ENCODE measurements around the gene TBC1D7. TPM values are rescaled to one million over a fixed set of nuclear protein-coding genes. Genes with fewer than 3 reads are reported as not detected.
"Not testable (repeated sequence)": the region's sequence is repeated elsewhere in the genome, so short reads cannot be mapped to it uniquely, and the experiment has no call there.

TBC1D7 gene
- total RNA-seq, 1 experiment from 2014 or later, result 29.2 TPM

GRCh38 chr6:13331516-13332348, 3.4 kb upstream of the TBC1D7 start:
- H4K20me1 ChIP-seq (ENCODE audit: insufficient read depth), result no peaks in the 10 kb centered on the region
- ChIA-PET CTCF (interaction anchor here (0.6 kb wide), 1 partner anchor 117 kb away, joined by 3 read pairs; no protein-coding TSS in a partner anchor), POLR2A (ENCODE audit: unreplicated experiment) (no interaction called here)
- H3F3A ChIP-seq (ENCODE audit: insufficient read depth, low read depth), result peaks cover 8% of the 10 kb centered on the region
- no TSS peak for BruUV-seq (replicated peaks)
- H3K4me1 ChIP-seq (replicated peaks; ENCODE audit: insufficient read depth), result peaks cover 13% of the 10 kb centered on the region
- no peak overlapping the region for H3K4me2 ChIP-seq
- TF ChIP-seq EZH2 (IDR thresholded peaks at IDR 0.05; ENCODE audit: low read depth) (no peak), CTCF (conservative IDR thresholded peaks at IDR 0.05) (peak; percentile 84)
- no peak overlapping the region for H3K4me3 ChIP-seq
- no peaks in the 10 kb centered on the region for H3K9me3 ChIP-seq (ENCODE audit: insufficient read depth, low read depth)
- H3K36me3 ChIP-seq (ENCODE audit: low read depth), result no peaks in the 10 kb centered on the region
- no peaks in the 10 kb centered on the region for H3K9me2 ChIP-seq (ENCODE audit: insufficient read depth)
- peak in 1 of 2 experiments; percentile 74 for DNase-seq
- H3K27ac ChIP-seq, result no peak overlapping the region
- H3K79me2 ChIP-seq (ENCODE audit: low read depth), result peaks cover 11% of the 10 kb centered on the region
- H3K27me3 ChIP-seq (ENCODE audit: insufficient read depth, low read depth), result no peaks in the 10 kb centered on the region
- intact Hi-C loops (cut with micrococcal nuclease; ENCODE audit: unreplicated experiment), result loop anchor here (2.0 to 10.0 kb wide), 2 partner anchors 421 to 697 kb away; no protein-coding TSS in a partner anchor
- no peak overlapping the region for H2AFZ ChIP-seq

DNA sequence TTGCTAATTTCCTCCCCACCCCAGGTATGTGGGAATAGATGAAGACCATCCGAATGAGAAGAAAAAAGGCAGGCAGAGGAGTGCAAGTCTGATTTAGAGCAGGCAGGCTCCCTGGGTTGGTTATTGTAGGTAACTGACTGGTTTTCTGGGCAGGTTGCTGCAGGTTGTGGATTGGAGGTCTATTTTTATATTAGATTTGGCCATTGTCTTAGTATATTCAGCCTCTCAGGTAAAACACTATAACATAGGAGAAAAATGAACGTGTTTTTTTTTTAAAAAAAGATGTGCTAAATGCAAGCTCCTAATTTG, 492 bp upstream of the TBC1D7 start:
- Histone ChIP-seq H3K4me2 (peak overlapping the region; percentile 82), H3K79me2 (ENCODE audit: low read depth) (peaks cover 20% of the 10 kb centered on the region), H3F3A (ENCODE audit: insufficient read depth, low read depth) (peaks cover 8% of the 10 kb centered on the region), H3K4me1 (replicated peaks; ENCODE audit: insufficient read depth) (peaks cover 22% of the 10 kb centered on the region), H3K4me3 (peak overlapping the region; percentile 95), H3K9me3 (ENCODE audit: insufficient read depth, low read depth) (no peaks in the 10 kb centered on the region), H3K9me2 (ENCODE audit: insufficient read depth) (no peaks in the 10 kb centered on the region), H3K27me3 (ENCODE audit: insufficient read depth, low read depth) (no peaks in the 10 kb centered on the region), H3K36me3 (ENCODE audit: low read depth) (no peaks in the 10 kb centered on the region), H2AFZ (peak overlapping the region; percentile 99), H3K27ac (peak overlapping the region; percentile 69), H4K20me1 (ENCODE audit: insufficient read depth) (no peaks in the 10 kb centered on the region)
- ChIA-PET POLR2A (ENCODE audit: unreplicated experiment) (interaction anchor here (0.6 to 0.9 kb wide), 5 partner anchors 27 to 799 kb away, joined by 3 to 7 read pairs (median 3); no protein-coding TSS in a partner anchor), CTCF (interaction anchor here (0.6 to 1.5 kb wide), 3 partner anchors 193 to 737 kb away, joined by 3 to 10 read pairs (median 6); partner anchors contain the start of gene SIRT5)
- TSS peak; percentile 96 for BruUV-seq (replicated peaks)
- no peak for DNase-seq
- intact Hi-C loops (cut with micrococcal nuclease; ENCODE audit: unreplicated experiment), result loop anchor here (1.0 to 2.0 kb wide), 4 partner anchors 100 to 286 kb away; partner anchors contain the start of genes NOL7 and SIRT5
- no peak for TF ChIP-seq EZH2 (IDR thresholded peaks at IDR 0.05; ENCODE audit: low read depth)
- no peak for TF ChIP-seq CTCF (conservative IDR thresholded peaks at IDR 0.05)

DNA sequence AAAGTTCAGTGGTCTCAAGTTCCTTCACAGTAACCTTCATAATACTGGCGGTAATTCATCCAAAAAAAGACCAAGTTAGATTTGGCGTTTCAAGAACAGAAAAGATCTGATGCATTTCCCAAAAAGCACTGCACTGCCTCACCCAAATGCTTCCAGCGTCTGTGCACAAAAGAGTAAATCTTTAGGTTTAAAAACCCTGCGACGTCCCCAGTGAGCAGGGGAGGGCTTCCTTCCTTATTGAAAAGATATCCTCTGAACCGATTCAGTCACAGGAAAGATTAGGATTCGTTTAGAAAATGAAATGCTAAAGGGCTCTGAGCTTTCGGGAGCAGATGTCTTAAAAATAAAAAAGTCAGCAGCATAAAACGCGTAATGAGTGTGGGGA, 654 bp downstream of the TBC1D7 start:
- CTCF ChIA-PET, result no interaction called here
- Histone ChIP-seq H3K36me3 (ENCODE audit: low read depth) (no peaks in the 10 kb centered on the region), H3K27me3 (ENCODE audit: insufficient read depth, low read depth) (no peaks in the 10 kb centered on the region), H3K4me2 (peak overlapping the region; percentile 82), H3K4me3 (peak overlapping the region; percentile 95), H3K9me2 (ENCODE audit: insufficient read depth) (no peaks in the 10 kb centered on the region), H3K79me2 (ENCODE audit: low read depth) (peaks cover 20% of the 10 kb centered on the region), H3K27ac (peak overlapping the region; percentile 69), H4K20me1 (ENCODE audit: insufficient read depth) (no peaks in the 10 kb centered on the region), H2AFZ (peak overlapping the region; percentile 99), H3K9me3 (ENCODE audit: insufficient read depth, low read depth) (no peaks in the 10 kb centered on the region), H3K4me1 (replicated peaks; ENCODE audit: insufficient read depth) (peaks cover 22% of the 10 kb centered on the region), H3F3A (ENCODE audit: insufficient read depth, low read depth) (peaks cover 8% of the 10 kb centered on the region)
- BruUV-seq (replicated peaks), result TSS peak; percentile 70
- no peak; the same call in 1 of the 2 replicates for TF ChIP-seq CTCF (conservative IDR thresholded peaks at IDR 0.05)
- TF ChIP-seq EZH2 (IDR thresholded peaks at IDR 0.05; ENCODE audit: low read depth), result no peak
- POLR2A ChIA-PET (ENCODE audit: unreplicated experiment), result interaction anchor here (0.7 to 0.9 kb wide), 2 partner anchors 58 to 247 kb away, joined by 5 to 8 read pairs; partner anchors contain the start of gene SIRT5
- intact Hi-C loops (cut with micrococcal nuclease; ENCODE audit: unreplicated experiment), result loop anchor here (1.0 to 2.0 kb wide), 4 partner anchors 98 to 287 kb away; partner anchors contain the start of genes NOL7 and SIRT5
- DNase-seq, result no peak

GRCh38 chr6:13326031-13326586, 2.2 kb downstream of the TBC1D7 start:
- POLR2A ChIA-PET (ENCODE audit: unreplicated experiment); CTCF ChIA-PET: not testable (repeated sequence)
- H3K4me1 ChIP-seq (replicated peaks; ENCODE audit: insufficient read depth), result peaks cover 22% of the 10 kb centered on the region

More at GRCh38 chr6:13326031-13326586, 2.2 kb downstream of the TBC1D7 start:
- H3F3A ChIP-seq (ENCODE audit: insufficient read depth, low read depth); DNase-seq; intact Hi-C loops (cut with micrococcal nuclease; ENCODE audit: unreplicated experiment); BruUV-seq (replicated peaks); H3K9me2 ChIP-seq (ENCODE audit: insufficient read depth); H3K9me3 ChIP-seq (ENCODE audit: insufficient read depth, low read depth); H4K20me1 ChIP-seq (ENCODE audit: insufficient read depth); H3K27ac ChIP-seq; H3K27me3 ChIP-seq (ENCODE audit: insufficient read depth, low read depth); H3K36me3 ChIP-seq (ENCODE audit: low read depth); H2AFZ ChIP-seq: not testable (repeated sequence)
- 0 out of 2 replicates have a peak overlapping the region, but pooled peaks have one; percentile 82 for H3K4me2 ChIP-seq
- H3K4me3 ChIP-seq, result 0 out of 2 replicates have a peak overlapping the region, but pooled peaks have one; percentile 95
- peaks cover 20% of the 10 kb centered on the region for H3K79me2 ChIP-seq (ENCODE audit: low read depth)

All from PC-9 (cell line).